ENCODE measurements around the gene ABHD2. TPM values are rescaled to one million over a fixed set of nuclear protein-coding genes. Genes with fewer than 3 reads are reported as not detected.
A peak's percentile ranks its signal among the peaks of the same experiment; 100 is the strongest.

ABHD2 gene
- total RNA-seq, 1 experiment from 2014 or later, result 148 TPM

DNA sequence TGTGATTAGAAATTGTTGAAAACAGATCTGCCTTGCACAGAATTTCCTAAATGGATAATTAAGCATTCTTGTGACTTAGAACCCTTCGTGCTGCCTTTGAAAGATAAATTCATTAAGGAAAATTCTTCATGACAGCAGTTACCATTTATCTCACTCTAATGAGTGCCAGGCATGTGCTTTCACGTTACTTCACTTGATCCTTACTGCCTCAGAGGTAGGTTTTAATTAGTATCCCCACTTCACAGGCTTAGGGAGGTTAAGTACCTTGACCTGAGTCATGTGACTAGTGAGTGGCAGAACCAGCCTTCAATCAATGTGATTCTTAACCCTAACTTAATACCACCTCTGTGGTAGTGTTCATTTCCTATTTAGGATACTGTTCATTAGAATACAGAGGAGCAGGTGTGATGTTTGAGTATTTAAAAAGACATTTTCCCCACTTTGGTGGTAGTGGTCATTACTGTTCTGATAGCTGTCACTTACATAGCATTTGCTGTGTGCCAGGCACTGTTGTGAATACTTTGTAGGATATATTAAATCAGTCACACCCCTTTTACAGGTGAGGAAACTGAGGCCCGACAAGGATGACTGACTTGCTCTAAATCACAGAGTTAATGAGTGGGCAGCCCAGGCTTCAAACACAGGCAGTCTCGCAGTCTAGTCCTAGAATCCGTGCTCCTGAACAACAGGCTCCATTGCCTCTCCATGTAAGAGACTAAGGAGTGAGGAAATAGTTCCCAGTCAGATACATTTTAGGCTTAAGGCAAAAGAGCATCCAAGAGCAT lies 75.2 kb downstream of the ABHD2 start:
- intact Hi-C loops (cut with micrococcal nuclease; ENCODE audit: unreplicated experiment), result no loop called here
- Histone ChIP-seq H3K9me2 (ENCODE audit: insufficient read depth) (no peaks in the 10 kb centered on the region), H3K27me3 (ENCODE audit: insufficient read depth, low read depth) (no peaks in the 10 kb centered on the region), H3K79me2 (ENCODE audit: low read depth) (no peaks in the 10 kb centered on the region), H3K4me2 (no peak overlapping the region), H3K36me3 (ENCODE audit: low read depth) (no peaks in the 10 kb centered on the region), H3F3A (ENCODE audit: insufficient read depth, low read depth) (peaks cover 22% of the 10 kb centered on the region), H3K4me1 (replicated peaks; ENCODE audit: insufficient read depth) (peaks cover 24% of the 10 kb centered on the region), H3K9me3 (ENCODE audit: insufficient read depth, low read depth) (no peaks in the 10 kb centered on the region), H3K4me3 (no peak overlapping the region), H2AFZ (no peak overlapping the region), H4K20me1 (ENCODE audit: insufficient read depth) (no peaks in the 10 kb centered on the region; the same call in 1 of the 2 replicates), H3K27ac (no peak overlapping the region)
- BruUV-seq (replicated peaks), result no TSS peak
- ChIA-PET CTCF (no interaction called here), POLR2A (ENCODE audit: unreplicated experiment) (no interaction called here)
- no peak for TF ChIP-seq EZH2 (IDR thresholded peaks at IDR 0.05; ENCODE audit: low read depth)
- TF ChIP-seq, protein P1, sequence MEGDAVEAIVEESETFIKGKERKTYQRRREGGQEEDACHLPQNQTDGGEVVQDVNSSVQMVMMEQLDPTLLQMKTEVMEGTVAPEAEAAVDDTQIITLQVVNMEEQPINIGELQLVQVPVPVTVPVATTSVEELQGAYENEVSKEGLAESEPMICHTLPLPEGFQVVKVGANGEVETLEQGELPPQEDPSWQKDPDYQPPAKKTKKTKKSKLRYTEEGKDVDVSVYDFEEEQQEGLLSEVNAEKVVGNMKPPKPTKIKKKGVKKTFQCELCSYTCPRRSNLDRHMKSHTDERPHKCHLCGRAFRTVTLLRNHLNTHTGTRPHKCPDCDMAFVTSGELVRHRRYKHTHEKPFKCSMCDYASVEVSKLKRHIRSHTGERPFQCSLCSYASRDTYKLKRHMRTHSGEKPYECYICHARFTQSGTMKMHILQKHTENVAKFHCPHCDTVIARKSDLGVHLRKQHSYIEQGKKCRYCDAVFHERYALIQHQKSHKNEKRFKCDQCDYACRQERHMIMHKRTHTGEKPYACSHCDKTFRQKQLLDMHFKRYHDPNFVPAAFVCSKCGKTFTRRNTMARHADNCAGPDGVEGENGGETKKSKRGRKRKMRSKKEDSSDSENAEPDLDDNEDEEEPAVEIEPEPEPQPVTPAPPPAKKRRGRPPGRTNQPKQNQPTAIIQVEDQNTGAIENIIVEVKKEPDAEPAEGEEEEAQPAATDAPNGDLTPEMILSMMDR (conservative IDR thresholded peaks at IDR 0.05), result no peak
- DNase-seq, result no peak

DNA sequence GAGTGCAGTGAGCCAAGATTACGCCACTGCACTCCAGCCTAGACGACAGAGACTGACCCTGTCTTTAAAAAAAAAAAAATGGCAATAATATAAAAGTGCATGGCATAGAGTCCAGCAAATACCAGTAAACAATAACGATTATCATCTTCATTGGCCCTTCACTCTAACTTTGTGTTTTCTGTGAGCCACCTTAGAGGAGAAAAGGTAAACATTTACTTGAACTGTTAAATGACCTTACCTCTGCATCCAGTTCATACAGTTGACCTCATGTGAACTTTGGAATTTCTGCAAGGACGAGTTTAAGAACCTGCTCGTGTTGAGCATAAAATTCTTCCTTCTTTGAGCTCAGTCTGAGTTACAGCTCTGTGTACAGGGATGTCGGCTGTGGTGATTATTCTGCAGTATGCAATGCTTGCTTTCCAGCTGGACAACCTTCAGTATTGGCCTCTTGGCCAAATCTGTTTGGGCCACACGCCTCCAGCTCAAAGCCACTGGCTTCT lies 76.5 kb downstream of the ABHD2 start:
- Histone ChIP-seq H2AFZ (no peak overlapping the region), H3K9me3 (ENCODE audit: insufficient read depth, low read depth) (no peaks in the 10 kb centered on the region), H3K4me1 (replicated peaks; ENCODE audit: insufficient read depth) (peaks cover 27% of the 10 kb centered on the region), H4K20me1 (ENCODE audit: insufficient read depth) (no peaks in the 10 kb centered on the region; the same call in 1 of the 2 replicates), H3K4me2 (no peak overlapping the region), H3K27me3 (ENCODE audit: insufficient read depth, low read depth) (no peaks in the 10 kb centered on the region), H3K9me2 (ENCODE audit: insufficient read depth) (no peaks in the 10 kb centered on the region), H3K4me3 (no peak overlapping the region), H3K79me2 (ENCODE audit: low read depth) (no peaks in the 10 kb centered on the region), H3K36me3 (ENCODE audit: low read depth) (no peaks in the 10 kb centered on the region), H3K27ac (no peak overlapping the region), H3F3A (ENCODE audit: insufficient read depth, low read depth) (peaks cover 30% of the 10 kb centered on the region)
- no peak for TF ChIP-seq EZH2 (IDR thresholded peaks at IDR 0.05; ENCODE audit: low read depth)
- TF ChIP-seq, protein P1 (conservative IDR thresholded peaks at IDR 0.05), result no peak
- ChIA-PET POLR2A (ENCODE audit: unreplicated experiment) (no interaction called here), CTCF (interaction anchor here (0.8 kb wide), 1 partner anchor 61 kb away, joined by 3 read pairs; no protein-coding TSS in a partner anchor)
- intact Hi-C loops (cut with micrococcal nuclease; ENCODE audit: unreplicated experiment), result loop anchor here (5.0 kb wide), 1 partner anchor 42 kb away; no protein-coding TSS in a partner anchor
- no TSS peak for BruUV-seq (replicated peaks)
- no peak for DNase-seq

GRCh38 chr15:89165677-89166076 lies 77.4 kb downstream of the ABHD2 start:
- H4K20me1 ChIP-seq (ENCODE audit: insufficient read depth), result no peaks in the 10 kb centered on the region
- no peaks in the 10 kb centered on the region for H3K9me3 ChIP-seq (ENCODE audit: insufficient read depth, low read depth)
- no peaks in the 10 kb centered on the region for H3K36me3 ChIP-seq (ENCODE audit: low read depth)
- no peak for DNase-seq
- H2AFZ ChIP-seq, result no peak overlapping the region
- H3K4me1 ChIP-seq (replicated peaks; ENCODE audit: insufficient read depth), result peaks cover 27% of the 10 kb centered on the region
- no peaks in the 10 kb centered on the region for H3K27me3 ChIP-seq (ENCODE audit: insufficient read depth, low read depth)
- H3K4me2 ChIP-seq, result no peak overlapping the region
- intact Hi-C loops (cut with micrococcal nuclease; ENCODE audit: unreplicated experiment), result loop anchor here (5.0 kb wide), 1 partner anchor 43 kb away; no protein-coding TSS in a partner anchor
- H3K27ac ChIP-seq, result peak overlapping the region; percentile 85
- peaks cover 35% of the 10 kb centered on the region for H3F3A ChIP-seq (ENCODE audit: insufficient read depth, low read depth)
- ChIA-PET CTCF (interaction anchor here (0.8 kb wide), 1 partner anchor 62 kb away, joined by 3 read pairs; no protein-coding TSS in a partner anchor), POLR2A (ENCODE audit: unreplicated experiment) (no interaction called here)
- no peak overlapping the region for H3K4me3 ChIP-seq
- no TSS peak for BruUV-seq (replicated peaks)
- no peaks in the 10 kb centered on the region for H3K79me2 ChIP-seq (ENCODE audit: low read depth)
- TF ChIP-seq EZH2 (IDR thresholded peaks at IDR 0.05; ENCODE audit: low read depth), result no peak
- TF ChIP-seq, protein P1 (conservative IDR thresholded peaks at IDR 0.05), result no peak
- no peaks in the 10 kb centered on the region for H3K9me2 ChIP-seq (ENCODE audit: insufficient read depth)
